IMR-90 (cell line): ENCODE results near the gene CADM4. TPM values are rescaled to one million over a fixed set of nuclear protein-coding genes. Genes with fewer than 3 reads are reported as not detected.

ENCODE experiments used
- ATAC-seq: fragments of 200-7000 bp; cut with Tn5 transposase; 2 replicates; pipeline ENCODE4 v1.9.1; 2020; ENCODE audit warnings: low read depth, mild to moderate bottlenecking, moderate library complexity
- BruUV-seq: library from RNA; stranded (reverse); fragments of 400-500 nt; replicated peaks from 2 replicates; lab custom pipeline; 2021; lab: Mats Ljungman, UMichigan
- CTCF ChIA-PET: fragments of 300-600 bp; formaldehyde crosslinking; extraction: SDS; loops from one replicate; lab custom pipeline; 2021; ENCODE audit warnings: antibody characterized with exemption; lab: Yijun Ruan, JAX
- POLR2A ChIA-PET: fragments of 300-600 bp; sonication (Branson Sonifier 250); formaldehyde crosslinking; loops from one replicate; lab custom pipeline; 2022; ENCODE audit warnings: antibody characterized with exemption; ENCODE audit not compliant: unreplicated experiment; lab: Charles Lee
- DNase-seq: peaks from one replicate; pipeline ENCODE4 v3.0.0; 2013
- H2AFZ ChIP-seq: replicated peaks from 2 replicates; pipeline ENCODE3; 2013; ENCODE audit warnings: low read length, mild to moderate bottlenecking; ENCODE audit not compliant: poor library complexity
- H2AK5ac ChIP-seq: 2 replicates; pipeline ENCODE4 v1.6.1; 2013; ENCODE audit warnings: low read depth, low read length, inconsistent platforms
- H2AK9ac ChIP-seq: replicated peaks from 2 replicates; pipeline ENCODE3; 2013; ENCODE audit warnings: mild to moderate bottlenecking, low read depth, low read length, moderate library complexity; ENCODE audit not compliant: poor library complexity
- H2BK120ac ChIP-seq: 2 replicates; pipeline ENCODE4 v1.6.1; 2013; ENCODE audit warnings: low read depth, low read length, inconsistent platforms
- H2BK15ac ChIP-seq: 3 replicates; pipeline ENCODE4 v1.6.1; 2013; ENCODE audit warnings: low read depth, low read length, inconsistent platforms
- H2BK20ac ChIP-seq: 2 replicates; pipeline ENCODE4 v1.6.1; 2013; ENCODE audit warnings: low read depth, mild to moderate bottlenecking, inconsistent platforms, low read length, moderate library complexity
- H2BK5ac ChIP-seq: 2 replicates; pipeline ENCODE4 v1.6.1; 2013; ENCODE audit warnings: mild to moderate bottlenecking, low read depth, low read length, inconsistent platforms; ENCODE audit not compliant: poor library complexity, severe bottlenecking
- H3K14ac ChIP-seq: replicated peaks from 2 replicates; pipeline ENCODE4 v1.6.1; 2013; ENCODE audit warnings: low read depth, low read length, inconsistent platforms
- H3K18ac ChIP-seq: 2 replicates; pipeline ENCODE4 v1.6.1; 2013; ENCODE audit warnings: low read depth, low read length, control low read depth
- H3K23ac ChIP-seq: 2 replicates; pipeline ENCODE4 v1.6.1; 2013; ENCODE audit warnings: low read depth, low read length, inconsistent platforms
- H3K27ac ChIP-seq: 2 replicates; pipeline ENCODE4 v1.5.1; 2013; ENCODE audit warnings: mild to moderate bottlenecking, control low read depth, low read length; ENCODE audit not compliant: insufficient read depth
- H3K27me3 ChIP-seq: 2 replicates; pipeline ENCODE4 v1.6.1; 2013; ENCODE audit warnings: low read length; ENCODE audit not compliant: control insufficient read depth, insufficient read depth
- H3K36me3 ChIP-seq: 2 replicates; pipeline ENCODE4 v1.6.1; 2013; ENCODE audit warnings: low read length, mixed read lengths; ENCODE audit not compliant: control insufficient read depth, insufficient read depth
- H3K4ac ChIP-seq: 2 replicates; pipeline ENCODE4 v1.6.1; 2013; ENCODE audit warnings: low read depth, low read length, inconsistent platforms
- H3K4me1 ChIP-seq: 2 replicates; pipeline ENCODE4 v1.6.1; 2013; ENCODE audit warnings: low read length, mixed read lengths; ENCODE audit not compliant: control insufficient read depth, insufficient read depth
- H3K4me2 ChIP-seq: 2 replicates; pipeline ENCODE4 v1.6.1; 2013; ENCODE audit warnings: low read depth, mild to moderate bottlenecking, control low read depth, low read length, moderate library complexity
- H3K4me3 ChIP-seq: 2 replicates; pipeline ENCODE4 v1.5.1; 2013; ENCODE audit warnings: low read depth, mild to moderate bottlenecking, control low read depth, low read length, moderate library complexity; ENCODE audit not compliant: insufficient read depth
- H3K56ac ChIP-seq: 2 replicates; pipeline ENCODE4 v1.6.1; 2013; ENCODE audit warnings: low read length, inconsistent platforms; ENCODE audit not compliant: insufficient read depth; ENCODE audit errors: extremely low read depth
- H3K79me1 ChIP-seq, 2 experiments: 2 replicates each; pipeline ENCODE4 v1.6.1; 2013; ENCODE audit warnings: low read length in 2 of 2, inconsistent platforms in 1 of 2, low read depth in 1 of 2
- H3K9ac ChIP-seq: 2 replicates; pipeline ENCODE4 v1.6.1; 2013; ENCODE audit warnings: low read depth, low read length, control low read depth
- H3K9me1 ChIP-seq: 2 replicates; pipeline ENCODE4 v1.6.1; 2013; ENCODE audit warnings: low read length, inconsistent platforms; ENCODE audit not compliant: insufficient read depth
- H3K9me3 ChIP-seq: 2 replicates; pipeline ENCODE4 v1.6.1; 2013; ENCODE audit warnings: low read length; ENCODE audit not compliant: control insufficient read depth, insufficient read depth
- H4K20me1 ChIP-seq: 2 replicates; pipeline ENCODE4 v1.6.1; 2013; ENCODE audit warnings: low read length, inconsistent platforms; ENCODE audit not compliant: insufficient read depth
- H4K5ac ChIP-seq: 2 replicates; pipeline ENCODE4 v1.6.1; 2013; ENCODE audit warnings: mild to moderate bottlenecking, low read depth, low read length, control low read depth
- H4K8ac ChIP-seq, 2 experiments: 2 replicates each; pipeline ENCODE4 v1.6.1; 2013; ENCODE audit warnings: low read depth in 2 of 2, low read length in 2 of 2, control low read depth in 1 of 2, inconsistent platforms in 1 of 2
- H4K91ac ChIP-seq: 2 replicates; pipeline ENCODE4 v1.6.1; 2013; ENCODE audit warnings: low read depth, low read length, inconsistent platforms; ENCODE audit not compliant: insufficient read depth
- CEBPB ChIP-seq: IDR thresholded peaks from 2 replicates; pipeline ENCODE4 v1.6.1; 2012; ENCODE audit warnings: low read depth, low read length, improper control_type of control experiment
- RCOR1 ChIP-seq: IDR thresholded peaks from 2 replicates; pipeline ENCODE4 v1.6.1; 2012; ENCODE audit warnings: mild to moderate bottlenecking, low read length, improper control_type of control experiment; ENCODE audit not compliant: insufficient replicate concordance
- RFX5 ChIP-seq: IDR thresholded peaks from 2 replicates; pipeline ENCODE4 v1.8.0; 2012; ENCODE audit warnings: low read depth, mild to moderate bottlenecking, low read length, moderate library complexity
- WGBS, 2 experiments: methylation state at CpG; one replicate each; pipeline versions ENCODE4 v1.1.5 to v1.1.7; 2013; ENCODE audit warnings: missing lambda C conversion rate in 2 of 2; ENCODE audit not compliant: insufficient read length in 1 of 2; ENCODE audit errors: extremely low coverage in 2 of 2; 5-methylcytosine and 5-hydroxymethylcytosine counted together
- dilution Hi-C: fragments of 300-500 bp; cut with HindIII; formaldehyde crosslinking; loops from one replicate; pipeline ENCODE4 v1.14.3; 2018; ENCODE audit warnings: low sequenced_read_pairs; ENCODE audit not compliant: unreplicated experiment
- in situ Hi-C: fragments of 300-500 bp; cut with MboI; formaldehyde crosslinking; loops from 3 replicates; pipeline ENCODE4 v1.14.3; 2019; ENCODE audit warnings: low sequenced_read_pairs, inconsistent platforms, mixed read lengths
- intact Hi-C: fragments of 100-400 bp; cut with micrococcal nuclease; formaldehyde crosslinking; loops from 2 replicates; pipeline ENCODE4 v1.10.0; 2022
- polyA plus RNA-seq, 3 experiments: library from polyadenylated mRNA; depleted of rRNA; stranded (reverse); fragments of >200 nt; gene quantifications; 2 replicates each; pipeline ENCODE4 v1.2.3, GENCODE V29; 2012; ENCODE audit warnings: low replicate concordance in 1 of 3
- total RNA-seq: library from RNA; depleted of rRNA; stranded (reverse); fragments of >200 nt; gene quantifications from 2 replicates; pipeline ENCODE4 v1.2.3, GENCODE V29; 2012

The CADM4 gene
- total and polyA plus RNA-seq, 2 of the 4 experiments (the other 2 are of a cell fraction) = 2.0 to 4.9 TPM

DNA sequence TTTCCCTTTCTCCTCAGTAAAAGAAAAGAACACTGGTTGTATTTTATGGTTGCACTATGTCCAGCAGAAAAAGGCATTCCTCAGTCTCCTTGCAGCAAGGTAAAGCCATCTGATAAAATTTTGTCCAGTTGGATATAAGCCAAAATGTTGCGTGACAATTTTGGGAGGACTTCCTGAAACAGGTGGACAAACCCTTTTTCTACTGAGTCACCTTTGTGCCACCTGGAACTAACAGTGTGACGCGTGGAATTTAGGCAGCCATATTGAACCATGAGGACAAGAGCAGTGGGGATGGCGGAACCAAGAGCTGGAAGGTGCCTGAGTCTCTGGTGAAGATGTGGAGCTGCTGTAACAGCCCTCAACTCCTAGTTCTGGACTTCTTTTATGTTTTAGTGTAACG, 8.2 kb downstream of the CADM4 start:
- no TSS peak for BruUV-seq
- Histone ChIP-seq H3K9me3 (no peaks in the 10 kb centered on the region), H4K91ac (no peak overlapping the region), H3K27ac (no peak overlapping the region), H3K14ac (no peak overlapping the region), H3K9ac (no peak overlapping the region), H4K5ac (no peak overlapping the region), H2BK15ac (no peak overlapping the region), H3K4me1 (peaks cover 5% of the 10 kb centered on the region; the same call in 1 of the 2 replicates), H4K8ac (no peak overlapping the region), H3K56ac (no peak overlapping the region), H2BK120ac (no peak overlapping the region), H3K79me1 (no peaks in the 10 kb centered on the region), H3K23ac (no peak overlapping the region), H3K27me3 (peaks cover 5% of the 10 kb centered on the region; the same call in 1 of the 2 replicates), H2AK9ac (no peak overlapping the region), H3K9me1 (no peaks in the 10 kb centered on the region), H3K4me3 (no peak overlapping the region), H3K4ac (no peak overlapping the region), H2AFZ (no peak overlapping the region), H3K18ac (no peak overlapping the region), H4K20me1 (no peaks in the 10 kb centered on the region), H2AK5ac (no peak overlapping the region), H3K36me3 (no peaks in the 10 kb centered on the region), H2BK20ac (no peak overlapping the region), H2BK5ac (no peak overlapping the region), H3K4me2 (no peak overlapping the region)
- WGBS, 2 experiments = 80% methylated on average over 1 of the region's 5 CpGs; no CpG with 5 or more reads in 1 of the 2 experiments
- dilution Hi-C loops = no loop called here
- no peak for DNase-seq
- no peak for TF ChIP-seq RCOR1
- no peak for TF ChIP-seq RFX5
- TF ChIP-seq CEBPB = no peak
- in situ Hi-C loops = no loop called here
- ChIA-PET CTCF (no interaction called here), POLR2A (no interaction called here)
- ATAC-seq = no peak
- intact Hi-C loops = no loop called here
